GM12878 (cell line): Measurements from ENCODE around the gene ZNF222. TPM values are rescaled to one million over a fixed set of nuclear protein-coding genes. Genes with fewer than 3 reads are reported as not detected.

Experiments used
- ATAC-seq: fragments of 200-7000 bp; cut with Tn5 transposase; 3 replicates; pipeline ENCODE4 v1.9.1; 2020; ENCODE audit warnings: mild to moderate bottlenecking, moderate library complexity
- BruUV-seq: library from RNA; stranded (reverse); fragments of 400-500 nt; replicated peaks from 2 replicates; lab custom pipeline; 2021; lab: Mats Ljungman, UMichigan
- CTCF ChIA-PET: fragments of 300-600 bp; sonication (Branson Sonifier 250); formaldehyde crosslinking; extraction: SDS; loops from one replicate; lab custom pipeline; 2021; ENCODE audit warnings: inconsistent platforms; lab: Yijun Ruan, JAX
- POLR2A ChIA-PET: fragments of 350-600 bp; formaldehyde crosslinking; extraction: SDS; loops from one replicate; lab custom pipeline; 2021; ENCODE audit warnings: inconsistent platforms; lab: Charles Lee
- RAD21 ChIA-PET: fragments of 300-600 bp; sonication (Branson Sonifier 250); formaldehyde crosslinking; loops from one replicate; lab custom pipeline; 2023; ENCODE audit warnings: antibody characterized with exemption; ENCODE audit not compliant: unreplicated experiment; lab: Charles Lee
- SMC1A ChIA-PET: fragments of 300-600 bp; sonication (Branson Sonifier 250); formaldehyde crosslinking; loops from one replicate; lab custom pipeline; 2023; ENCODE audit not compliant: unreplicated experiment, uncharacterized antibody; lab: Charles Lee
- DNase-seq: peaks from one replicate; pipeline ENCODE4 v3.0.0-alpha.2; 2011; ENCODE audit warnings: low read depth, low spot score
- FAIRE-seq: peaks from 3 replicates; lab custom pipeline; 2011; peaks lifted over from hg19 to GRCh38; lab: Jason Lieb, UNC
- H2AFZ ChIP-seq: 2 replicates; pipeline ENCODE4 v1.6.0; 2011; ENCODE audit warnings: low read depth, low read length, control low read depth; ENCODE audit not compliant: control insufficient read depth
- H3K27ac ChIP-seq: 2 replicates; pipeline ENCODE4 v1.5.1; 2011; ENCODE audit warnings: control low read depth; ENCODE audit not compliant: control insufficient read depth, insufficient read depth
- H3K27me3 ChIP-seq, 2 experiments: replicated peaks in 1 of 2; 2 replicates each; pipeline versions ENCODE4 v1.6.0 to v1.6.1; 2011; ENCODE audit warnings: low read length in 1 of 2; ENCODE audit not compliant: control insufficient read depth in 2 of 2, insufficient read depth in 2 of 2
- H3K36me3 ChIP-seq, 2 experiments: 2 replicates each; pipeline ENCODE4 v1.5.1; 2011; ENCODE audit warnings: low read length in 1 of 2; ENCODE audit not compliant: control insufficient read depth in 2 of 2, insufficient read depth in 2 of 2
- H3K4me1 ChIP-seq: 2 replicates; pipeline ENCODE4 v1.6.1; 2011; ENCODE audit warnings: mild to moderate bottlenecking, low read length, moderate library complexity, mixed read lengths; ENCODE audit not compliant: control insufficient read depth, insufficient read depth
- H3K4me2 ChIP-seq: 2 replicates; pipeline ENCODE4 v1.6.0; 2011; ENCODE audit warnings: control low read depth; ENCODE audit not compliant: control insufficient read depth, insufficient read depth
- H3K4me3 ChIP-seq: fragments of 200-600 bp; sonication (generic); 2 replicates; pipeline ENCODE4 v1.5.1; 2016
- H3K79me2 ChIP-seq: 2 replicates; pipeline ENCODE4 v1.6.0; 2011; ENCODE audit warnings: low read length; ENCODE audit not compliant: control insufficient read depth, insufficient read depth
- H3K9ac ChIP-seq: 2 replicates; pipeline ENCODE4 v1.8.0; 2011; ENCODE audit warnings: low read length, control low read depth, mixed read lengths; ENCODE audit not compliant: control insufficient read depth, insufficient read depth
- H3K9me3 ChIP-seq: replicated peaks from 3 replicates; pipeline ENCODE4 v1.5.1; 2011; ENCODE audit warnings: mild to moderate bottlenecking, low read length; ENCODE audit not compliant: control insufficient read depth, insufficient read depth
- H4K20me1 ChIP-seq: 2 replicates; pipeline ENCODE4 v1.6.0; 2011; ENCODE audit not compliant: control insufficient read depth, insufficient read depth
- ASH2L ChIP-seq: fragments of 300-600, 200-600 bp; sonication (generic); IDR thresholded peaks from 2 replicates; pipeline ENCODE4 v1.6.1; 2017; ENCODE audit warnings: low read depth, mild to moderate bottlenecking, borderline replicate concordance
- BHLHE40 ChIP-seq, 2 experiments: fragments of 450-650 bp in 1 of 2; IDR thresholded peaks; 2 replicates each; pipeline ENCODE4 v1.6.1; 2011 to 2017; ENCODE audit warnings: low read depth in 2 of 2, borderline replicate concordance in 1 of 2, improper control_type of control experiment in 1 of 2, low read length in 1 of 2, mild to moderate bottlenecking in 1 of 2
- KLF5 ChIP-seq: fragments of 450-650 bp; IDR thresholded peaks from 2 replicates; pipeline ENCODE4 v1.6.1; 2014; ENCODE audit warnings: mild to moderate bottlenecking; ENCODE audit not compliant: partially characterized antibody
- MEF2A ChIP-seq: IDR thresholded peaks from 2 replicates; pipeline ENCODE4 v1.6.1; 2011; ENCODE audit warnings: low read depth, mild to moderate bottlenecking, low read length, moderate library complexity; ENCODE audit not compliant: insufficient read depth
- NR2C1 ChIP-seq: fragments of 450-650 bp; IDR thresholded peaks from 2 replicates; pipeline ENCODE4 v1.6.1; 2017; ENCODE audit warnings: antibody characterized with exemption, mild to moderate bottlenecking, moderate library complexity
- PAX5 ChIP-seq: IDR thresholded peaks from 2 replicates; pipeline ENCODE4 v1.6.1; 2011; ENCODE audit warnings: low read depth, low read length, borderline replicate concordance
- SMARCA5 ChIP-seq: fragments of 450-650 bp; IDR thresholded peaks from 2 replicates; pipeline ENCODE4 v1.6.1; 2017; ENCODE audit warnings: mild to moderate bottlenecking
- SRF ChIP-seq, 2 experiments: IDR thresholded peaks; 2 replicates each; pipeline ENCODE4 v1.6.1; 2011; ENCODE audit warnings: low read depth in 2 of 2, low read length in 2 of 2, mild to moderate bottlenecking in 1 of 2, moderate library complexity in 1 of 2
- YY1 ChIP-seq: IDR thresholded peaks from 2 replicates; pipeline ENCODE4 v1.6.1; 2011; ENCODE audit warnings: low read depth, mild to moderate bottlenecking, low read length
- ZNF217 ChIP-seq: fragments of 450-650 bp; IDR thresholded peaks from 2 replicates; pipeline ENCODE4 v1.6.1; 2017; ENCODE audit warnings: antibody characterized with exemption, mild to moderate bottlenecking
- ZNF384 ChIP-seq: IDR thresholded peaks from 2 replicates; pipeline ENCODE4 v1.6.1; 2012; ENCODE audit warnings: low read depth, mild to moderate bottlenecking, low read length, improper control_type of control experiment, borderline replicate concordance
- WGBS: methylation state at CpG from one replicate; pipeline ENCODE4 v1.1.6; 2016; ENCODE audit warnings: low lambda C conversion rate; ENCODE audit not compliant: insufficient replicate concordance, insufficient coverage; ENCODE audit errors: missing lambda C conversion rate; 5-methylcytosine and 5-hydroxymethylcytosine counted together
- in situ Hi-C: fragments of 300-500 bp; cut with MboI; formaldehyde crosslinking; loops from 9 replicates; pipeline ENCODE4 v1.14.3; 2018; ENCODE audit warnings: mixed read lengths
- intact Hi-C: fragments of 100-400 bp; cut with micrococcal nuclease; formaldehyde crosslinking; loops from one replicate; pipeline ENCODE4 v1.14.2; 2022; ENCODE audit not compliant: unreplicated experiment
- polyA plus RNA-seq, 11 experiments: library from polyadenylated mRNA; depleted of rRNA in 4 of 11; unstranded in 6 of 11; stranded (reverse) in 5 of 11; fragments of >200 nt; fragmentation: Nextera tagmentation in 4 of 11; fragmentation: Illumina TruSeq in 1 of 11; extraction: Ambion mirVana in 4 of 11; extraction: Trizol in 1 of 11; gene quantifications; 1 replicate in 1 of 11; 2 replicates in 10 of 11; pipeline versions ENCODE4 v1.2.1 to v1.2.3, GENCODE V29; 2011 to 2016; ENCODE audit warnings: inconsistent platforms in 2 of 11, missing spikeins in 2 of 11, low read depth in 1 of 11
- total RNA-seq, 4 experiments: library from RNA; depleted of rRNA in 3 of 4; stranded (reverse); fragments of >200 nt in 3 of 4; fragmentation: Illumina TruSeq in 1 of 4; extraction: Trizol in 1 of 4; gene quantifications; 2 replicates each; pipeline versions ENCODE4 v1.2.1 to v1.2.3, GENCODE V29; 2013 to 2021
- TF ChIP-seq, protein P1 (sequence below): fragments of 450-650 bp; IDR thresholded peaks from 2 replicates; pipeline ENCODE4 v1.6.1; 2017; ENCODE audit warnings: mild to moderate bottlenecking

Gene ZNF222
- total and polyA plus RNA-seq, 10 of the 15 experiments (the other 5 are each of a cell fraction or from before 2014, with no cell fraction given), result 2.3 to 5.9 (median 4.2) TPM

- no TSS peak for BruUV-seq
- no peaks in the 10 kb centered on the region for H3K79me2 ChIP-seq
- no peak for FAIRE-seq
- POLR2A ChIA-PET, result interaction anchor here (0.7 kb wide), 1 partner anchor 169 kb away, joined by 4 read pairs; no protein-coding TSS in a partner anchor
- RAD21 ChIA-PET, result no interaction called here
- H4K20me1 ChIP-seq, result no peaks in the 10 kb centered on the region
- no peak overlapping the region for H2AFZ ChIP-seq
- no peak overlapping the region for H3K4me3 ChIP-seq
- ATAC-seq, result no peak
- intact Hi-C loops, result no loop called here
- H3K27ac ChIP-seq, result no peak overlapping the region
- no peak for DNase-seq
- no peak overlapping the region for H3K4me2 ChIP-seq
- 15% methylated on average over 3 of the region's 3 CpGs for WGBS
- H3K9ac ChIP-seq, result no peak overlapping the region
- in situ Hi-C loops, result no loop called here
- SMC1A ChIA-PET, result interaction anchor here (1.4 kb wide), 1 partner anchor 15 kb away, joined by 3 read pairs; no protein-coding TSS in a partner anchor
- H3K27me3 ChIP-seq, result no peaks in the 10 kb centered on the region
- no peaks in the 10 kb centered on the region; a peak in 1 of 4 replicates for H3K36me3 ChIP-seq
- peaks cover 9% of the 10 kb centered on the region for H3K9me3 ChIP-seq
- no peaks in the 10 kb centered on the region for H3K4me1 ChIP-seq
- CTCF ChIA-PET, result no interaction called here
- no peak for TF ChIP-seq BHLHE40 (IDR thresholded peaks at IDR 0.05; ENCODE audit: borderline replicate concordance in 1 of 2, low read depth in 2 of 2, low read length in 1 of 2)
- TF ChIP-seq ASH2L, result no peak
- TF ChIP-seq, protein P1, sequence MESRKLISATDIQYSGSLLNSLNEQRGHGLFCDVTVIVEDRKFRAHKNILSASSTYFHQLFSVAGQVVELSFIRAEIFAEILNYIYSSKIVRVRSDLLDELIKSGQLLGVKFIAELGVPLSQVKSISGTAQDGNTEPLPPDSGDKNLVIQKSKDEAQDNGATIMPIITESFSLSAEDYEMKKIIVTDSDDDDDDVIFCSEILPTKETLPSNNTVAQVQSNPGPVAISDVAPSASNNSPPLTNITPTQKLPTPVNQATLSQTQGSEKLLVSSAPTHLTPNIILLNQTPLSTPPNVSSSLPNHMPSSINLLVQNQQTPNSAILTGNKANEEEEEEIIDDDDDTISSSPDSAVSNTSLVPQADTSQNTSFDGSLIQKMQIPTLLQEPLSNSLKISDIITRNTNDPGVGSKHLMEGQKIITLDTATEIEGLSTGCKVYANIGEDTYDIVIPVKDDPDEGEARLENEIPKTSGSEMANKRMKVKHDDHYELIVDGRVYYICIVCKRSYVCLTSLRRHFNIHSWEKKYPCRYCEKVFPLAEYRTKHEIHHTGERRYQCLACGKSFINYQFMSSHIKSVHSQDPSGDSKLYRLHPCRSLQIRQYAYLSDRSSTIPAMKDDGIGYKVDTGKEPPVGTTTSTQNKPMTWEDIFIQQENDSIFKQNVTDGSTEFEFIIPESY, result no peak
- no peak for TF ChIP-seq NR2C1
Measured at GRCh38 chr19:44066305-44066704, 41.1 kb downstream of the ZNF222 start.

DNA sequence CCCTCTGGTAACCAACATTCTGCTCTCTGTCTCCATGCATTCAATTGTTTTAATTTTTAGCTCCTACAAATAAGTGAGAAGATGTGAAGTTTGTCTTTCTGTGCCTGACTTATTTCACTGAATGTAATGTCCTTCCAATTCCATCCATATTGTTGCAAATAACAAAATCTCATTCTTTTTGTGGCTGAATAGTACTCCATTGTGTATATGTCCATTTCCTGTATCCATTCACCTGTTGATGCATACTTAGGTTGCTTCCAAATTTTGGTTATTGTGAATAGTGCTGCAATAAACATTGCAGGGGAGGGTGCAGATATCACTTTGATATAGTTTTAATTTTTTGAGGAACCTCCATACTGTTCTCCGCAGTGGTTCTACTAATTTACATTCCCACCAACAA, 44.2 kb downstream of the ZNF222 start:
- Histone ChIP-seq H3K4me3 (no peak overlapping the region), H3K36me3 (no peaks in the 10 kb centered on the region; a peak in 1 of 4 replicates), H3K27me3 (no peaks in the 10 kb centered on the region), H3K4me2 (no peak overlapping the region), H3K27ac (no peak overlapping the region), H4K20me1 (no peaks in the 10 kb centered on the region), H2AFZ (no peak overlapping the region), H3K4me1 (no peaks in the 10 kb centered on the region), H3K9me3 (peaks cover 9% of the 10 kb centered on the region), H3K79me2 (no peaks in the 10 kb centered on the region), H3K9ac (no peak overlapping the region)
- CTCF ChIA-PET, result interaction anchor here (1.0 kb wide), 1 partner anchor 134 kb away, joined by 4 read pairs; the partner anchor contains the start of gene ZNF45
- POLR2A ChIA-PET, result no interaction called here
- DNase-seq, result no peak
- FAIRE-seq, result no peak
- SMC1A ChIA-PET, result interaction anchor here (0.7 kb wide), 1 partner anchor 26 kb away, joined by 3 read pairs; no protein-coding TSS in a partner anchor
- BruUV-seq, result no TSS peak
- no peak for ATAC-seq
- 100% methylated on average over 1 of the region's 1 CpG for WGBS
- RAD21 ChIA-PET, result no interaction called here
- TF ChIP-seq MEF2A, result no peak
- TF ChIP-seq ZNF217, result no peak
- no peak for TF ChIP-seq SMARCA5
- no peak for TF ChIP-seq PAX5
- TF ChIP-seq KLF5, result no peak
- no peak for TF ChIP-seq ZNF384
- TF ChIP-seq YY1, result no peak
- TF ChIP-seq SRF (IDR thresholded peaks at IDR 0.05; ENCODE audit: low read depth in 2 of 2, low read length in 2 of 2), result no peak
- in situ Hi-C loops, result no loop called here
- intact Hi-C loops, result no loop called here
